ENCODE results near the gene CEP70. TPM values are rescaled to one million over a fixed set of nuclear protein-coding genes. Genes with fewer than 3 reads are reported as not detected.
"Not testable (repeated sequence)": the region's sequence is repeated elsewhere in the genome, so short reads cannot be mapped to it uniquely, and the experiment has no call there.

Gene CEP70
- total and polyA plus RNA-seq, 12 donors, result 10.6 to 32.2 (median 23.8) TPM

- H3K36me3 ChIP-seq, result peaks cover 0 to 27% (median 0%) of the 10 kb centered on the region in 9 donors
- ATAC-seq, result no peak
These were observed 34.9 kb downstream of the CEP70 start for GRCh38 chr3:138559134-138559533.

GRCh38 chr3:138554775-138555174 lies 39.3 kb downstream of the CEP70 start:
- H3K36me3 ChIP-seq, result peaks cover 0 to 21% (median 0%) of the 10 kb centered on the region in 9 donors
- H3K4me1 ChIP-seq; H3K4me3 ChIP-seq; intact Hi-C loops (cut with DNase I); H3K27me3 ChIP-seq; ATAC-seq; DNase-seq; H3K27ac ChIP-seq: not testable (repeated sequence)
- WGBS, 2 donors, result 97% methylated on average over 5 of the region's 5 CpGs
- H3K9me3 ChIP-seq, result peaks cover 0 to 66% (median 12%) of the 10 kb centered on the region in 11 donors

More at GRCh38 chr3:138559134-138559533, 34.9 kb downstream of the CEP70 start:
- intact Hi-C loops (cut with DNase I), result no loop called here
- no peak for TF ChIP-seq CTCF (IDR thresholded peaks at IDR 0.05)
- H3K27ac ChIP-seq, result no peak overlapping the region
- H3K27me3 ChIP-seq, result no peaks in the 10 kb centered on the region
- peaks cover 0 to 52% (median 15%) of the 10 kb centered on the region in 11 donors for H3K9me3 ChIP-seq
- H3K4me3 ChIP-seq, result no peak overlapping the region
- no peaks in the 10 kb centered on the region for H3K4me1 ChIP-seq
- 73 to 88% methylated on average over 4 of the region's 4 CpGs for WGBS, 2 donors
- no peak for DNase-seq

GRCh38 chr3:138550958-138551357 lies 43.1 kb downstream of the CEP70 start:
- WGBS, 2 donors, result 93 to 98% methylated on average over 2 of the region's 2 CpGs
- H3K27ac ChIP-seq; H3K4me1 ChIP-seq; H3K4me3 ChIP-seq; H3K27me3 ChIP-seq; intact Hi-C loops (cut with DNase I); DNase-seq; ATAC-seq: not testable (repeated sequence)
- peaks cover 0 to 45% (median 16%) of the 10 kb centered on the region in 9 donors for H3K36me3 ChIP-seq
- H3K9me3 ChIP-seq, result peaks cover 0 to 62% (median 10%) of the 10 kb centered on the region in 11 donors

GRCh38 chr3:138549179-138549977 lies 44.7 kb downstream of the CEP70 start:
- H3K36me3 ChIP-seq, result peaks cover 0 to 57% (median 24%) of the 10 kb centered on the region in 9 donors
- no peak for DNase-seq
- WGBS, 2 donors, result 88% methylated on average over 14 of the region's 14 CpGs
- H3K9me3 ChIP-seq, result peaks cover 0 to 74% (median 20%) of the 10 kb centered on the region in 11 donors
- intact Hi-C loops (cut with DNase I), result no loop called here
- H3K4me3 ChIP-seq, result no peak overlapping the region
- H3K4me1 ChIP-seq, result peaks cover 0 to 10% (median 0%) of the 10 kb centered on the region in 9 donors
- H3K27me3 ChIP-seq, result no peaks in the 10 kb centered on the region
- no peak overlapping the region for H3K27ac ChIP-seq
- ATAC-seq, result peak in 7 of 8 donors; percentile 14 to 82 (median 67)
- no peak for TF ChIP-seq CTCF (IDR thresholded peaks at IDR 0.05)

GRCh38 chr3:138547342-138547975 lies 46.6 kb downstream of the CEP70 start:
- H3K36me3 ChIP-seq, result peaks cover 0 to 65% (median 27%) of the 10 kb centered on the region in 9 donors
- peaks cover 0 to 84% (median 20%) of the 10 kb centered on the region in 11 donors for H3K9me3 ChIP-seq
- intact Hi-C loops (cut with DNase I), result no loop called here

More at GRCh38 chr3:138547342-138547975, 46.6 kb downstream of the CEP70 start:
- Histone ChIP-seq H3K27ac (no peak overlapping the region), H3K4me3 (no peak overlapping the region), H3K27me3 (no peaks in the 10 kb centered on the region), H3K4me1 (peaks cover 0 to 10% (median 0%) of the 10 kb centered on the region in 9 donors)
- ATAC-seq, result no peak
- no peak for DNase-seq
- WGBS, 2 donors, result 96 to 98% methylated on average over 2 of the region's 2 CpGs
- TF ChIP-seq CTCF (IDR thresholded peaks at IDR 0.05), result no peak
